ENCODE results near the gene SMIM41. TPM values are rescaled to one million over a fixed set of nuclear protein-coding genes. Genes with fewer than 3 reads are reported as not detected.

Gene SMIM41
- total RNA-seq, 1 donor from 2014 or later = 0.46 TPM

GRCh38 chr12:52050758-52051541, 28.6 kb upstream of the SMIM41 start, which contains the start of gene NR4A1:
NR4A1 (plus strand) TSS chr12:52051442; CDS start chr12:52054329, 2,887 bp downstream.
- peak; percentile 98 for DNase-seq (ENCODE audit: low spot score)

- no peak for DNase-seq (ENCODE audit: low spot score)
Measured at GRCh38 chr12:52052468-52053186, 26.9 kb upstream of the SMIM41 start.

GRCh38 chr12:52053536-52054209, 25.8 kb upstream of the SMIM41 start:
- DNase-seq (ENCODE audit: low spot score) = no peak

- DNase-seq (ENCODE audit: low spot score) = no peak
Measured at GRCh38 chr12:52054231-52054832, 25.2 kb upstream of the SMIM41 start.

GRCh38 chr12:52054833-52055730, 24.4 kb upstream of the SMIM41 start:
- DNase-seq (ENCODE audit: low spot score) = no peak

- DNase-seq (ENCODE audit: low spot score) = no peak
Measured at GRCh38 chr12:52055731-52056711, 23.5 kb upstream of the SMIM41 start.

- DNase-seq (ENCODE audit: low spot score) = no peak
Measured at GRCh38 chr12:52056801-52057637, 22.5 kb upstream of the SMIM41 start.

GRCh38 chr12:52057638-52058576, 21.6 kb upstream of the SMIM41 start:
- no peak for DNase-seq (ENCODE audit: low spot score)

- DNase-seq (ENCODE audit: low spot score) = no peak
Measured at GRCh38 chr12:52058631-52059361, 20.7 kb upstream of the SMIM41 start.

GRCh38 chr12:52059582-52060497, 19.7 kb upstream of the SMIM41 start:
- DNase-seq (ENCODE audit: low spot score) = no peak

GRCh38 chr12:52060498-52061177, 18.9 kb upstream of the SMIM41 start:
- no peak for DNase-seq (ENCODE audit: low spot score)

GRCh38 chr12:52061470-52062166, 17.9 kb upstream of the SMIM41 start:
- DNase-seq (ENCODE audit: low spot score) = no peak

GRCh38 chr12:52062167-52063081, 17.1 kb upstream of the SMIM41 start:
- DNase-seq (ENCODE audit: low spot score) = no peak

Data from mucosa of gallbladder (tissue), 1 donor.